ENCODE results near the gene ARRDC4.

DNA sequence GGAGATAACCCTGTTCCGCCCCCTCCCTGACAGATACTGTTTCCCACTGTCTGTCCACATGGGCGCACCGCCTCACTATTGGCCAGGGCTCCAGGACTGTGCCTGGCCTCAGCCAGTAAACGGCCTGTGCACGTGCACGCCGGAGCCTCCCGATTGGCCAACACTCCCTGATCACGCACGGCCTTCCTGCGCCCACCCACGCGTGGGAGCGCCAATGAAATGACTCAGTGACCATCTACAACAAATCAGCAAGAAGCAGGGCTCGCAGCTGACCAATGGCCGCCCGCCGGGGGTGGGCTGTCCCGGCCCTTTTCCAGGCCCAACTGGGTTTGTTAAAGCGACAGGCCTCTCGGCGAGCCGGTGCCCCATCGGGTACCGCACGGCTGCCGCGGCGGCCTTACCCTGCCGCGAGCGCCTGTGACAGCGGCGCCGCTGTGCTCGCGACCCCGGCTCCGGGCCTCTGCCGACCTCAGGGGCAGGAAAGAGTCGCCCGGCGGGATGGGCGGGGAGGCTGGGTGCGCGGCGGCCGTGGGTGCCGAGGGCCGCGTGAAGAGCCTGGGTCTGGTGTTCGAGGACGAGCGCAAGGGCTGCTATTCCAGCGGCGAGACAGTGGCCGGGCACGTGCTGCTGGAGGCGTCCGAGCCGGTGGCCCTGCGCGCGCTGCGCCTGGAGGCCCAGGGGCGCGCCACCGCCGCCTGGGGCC is at the start of gene ARRDC4:
- TF ChIP-seq, protein P1, sequence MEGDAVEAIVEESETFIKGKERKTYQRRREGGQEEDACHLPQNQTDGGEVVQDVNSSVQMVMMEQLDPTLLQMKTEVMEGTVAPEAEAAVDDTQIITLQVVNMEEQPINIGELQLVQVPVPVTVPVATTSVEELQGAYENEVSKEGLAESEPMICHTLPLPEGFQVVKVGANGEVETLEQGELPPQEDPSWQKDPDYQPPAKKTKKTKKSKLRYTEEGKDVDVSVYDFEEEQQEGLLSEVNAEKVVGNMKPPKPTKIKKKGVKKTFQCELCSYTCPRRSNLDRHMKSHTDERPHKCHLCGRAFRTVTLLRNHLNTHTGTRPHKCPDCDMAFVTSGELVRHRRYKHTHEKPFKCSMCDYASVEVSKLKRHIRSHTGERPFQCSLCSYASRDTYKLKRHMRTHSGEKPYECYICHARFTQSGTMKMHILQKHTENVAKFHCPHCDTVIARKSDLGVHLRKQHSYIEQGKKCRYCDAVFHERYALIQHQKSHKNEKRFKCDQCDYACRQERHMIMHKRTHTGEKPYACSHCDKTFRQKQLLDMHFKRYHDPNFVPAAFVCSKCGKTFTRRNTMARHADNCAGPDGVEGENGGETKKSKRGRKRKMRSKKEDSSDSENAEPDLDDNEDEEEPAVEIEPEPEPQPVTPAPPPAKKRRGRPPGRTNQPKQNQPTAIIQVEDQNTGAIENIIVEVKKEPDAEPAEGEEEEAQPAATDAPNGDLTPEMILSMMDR (IDR thresholded peaks at IDR 0.05; ENCODE audit: low read length), result no peak
- TF ChIP-seq EZH2 (optimal IDR thresholded peaks at IDR 0.05; ENCODE audit: low read depth, low read length) (no peak), EZH2phosphoT487 (IDR thresholded peaks at IDR 0.05; ENCODE audit: low read length) (no peak)
